H1 (cell line): ENCODE results near the gene PIK3R5. TPM values are rescaled to one million over a fixed set of nuclear protein-coding genes. Genes with fewer than 3 reads are reported as not detected.

Experiments used
- CTCF ChIA-PET: fragments of 300-600 bp; sonication (Branson Sonifier 250); formaldehyde crosslinking; loops from one replicate; lab custom pipeline; 2021; ENCODE audit not compliant: partially characterized antibody; lab: Charles Lee
- POLR2A ChIA-PET: fragments of 300-600 bp; sonication (Branson Sonifier 250); formaldehyde crosslinking; loops from one replicate; lab custom pipeline; 2021; ENCODE audit warnings: inconsistent platforms; ENCODE audit not compliant: partially characterized antibody; lab: Charles Lee
- DNase-seq, 2 experiments: peaks; one replicate each; pipeline versions ENCODE4 v3.0.0 to v3.0.0-alpha.2; 2010 to 2022; ENCODE audit warnings: low spot score in 2 of 2, low read depth in 1 of 2, mixed read lengths in 1 of 2
- FAIRE-seq: peaks from 2 replicates; lab custom pipeline; 2011; peaks lifted over from hg19 to GRCh38; lab: Jason Lieb, UNC
- H2AFZ ChIP-seq: 2 replicates; pipeline ENCODE4 v1.8.1; 2012; ENCODE audit warnings: low read length, inconsistent platforms
- H2AK5ac ChIP-seq: 2 replicates; pipeline ENCODE4 v1.6.1; 2013; ENCODE audit warnings: low read depth, low read length
- H2BK120ac ChIP-seq: replicated peaks from 2 replicates; pipeline ENCODE3; 2013; ENCODE audit warnings: low read depth, low read length, inconsistent platforms
- H2BK12ac ChIP-seq: 2 replicates; pipeline ENCODE4 v1.6.1; 2013; ENCODE audit warnings: low read depth, low read length
- H2BK15ac ChIP-seq: 2 replicates; pipeline ENCODE4 v1.6.1; 2013; ENCODE audit warnings: low read length
- H2BK20ac ChIP-seq: 2 replicates; pipeline ENCODE4 v1.6.1; 2013; ENCODE audit warnings: low read length
- H2BK5ac ChIP-seq: 2 replicates; pipeline ENCODE4 v1.6.1; 2013; ENCODE audit warnings: low read depth, low read length
- H3K14ac ChIP-seq: 2 replicates; pipeline ENCODE4 v1.6.1; 2013; ENCODE audit warnings: inconsistent platforms; ENCODE audit not compliant: insufficient read length
- H3K18ac ChIP-seq: 2 replicates; pipeline ENCODE4 v1.6.1; 2013; ENCODE audit warnings: low read length; ENCODE audit errors: extremely low read depth
- H3K23ac ChIP-seq: 2 replicates; pipeline ENCODE4 v1.6.1; 2013; ENCODE audit warnings: inconsistent platforms; ENCODE audit not compliant: insufficient read length
- H3K23me2 ChIP-seq: 2 replicates; pipeline ENCODE4 v1.6.1; 2013; ENCODE audit warnings: low read depth, low read length
- H3K27ac ChIP-seq: 2 replicates; pipeline ENCODE4 v1.6.1; 2011; ENCODE audit warnings: low read depth, low read length, inconsistent platforms
- H3K27me3 ChIP-seq, 4 experiments: replicated peaks in 1 of 4; 1 replicate in 1 of 4; 2 replicates in 3 of 4; pipeline versions ENCODE4 v1.6.1 to v1.8.1; 2011 to 2013; ENCODE audit warnings: low read length in 3 of 4, mild to moderate bottlenecking in 3 of 4, inconsistent platforms in 2 of 4, mixed read lengths in 2 of 4, moderate library complexity in 1 of 4; ENCODE audit not compliant: control insufficient read depth in 3 of 4, insufficient read depth in 3 of 4; ENCODE audit errors: extremely low read depth in 1 of 4
- H3K36me3 ChIP-seq, 4 experiments: 2 replicates each; pipeline versions ENCODE4 v1.6.1 to v1.8.1; 2011 to 2013; ENCODE audit warnings: mild to moderate bottlenecking in 4 of 4, low read length in 3 of 4, moderate library complexity in 2 of 4, control low read depth in 1 of 4, inconsistent platforms in 1 of 4; ENCODE audit not compliant: insufficient read depth in 4 of 4, control insufficient read depth in 2 of 4
- H3K4ac ChIP-seq: replicated peaks from 2 replicates; pipeline ENCODE3; 2013; ENCODE audit warnings: low read length, low read depth, mixed read lengths, inconsistent platforms; ENCODE audit not compliant: insufficient read length
- H3K4me1 ChIP-seq, 4 experiments: replicated peaks in 1 of 4; 1 replicate in 1 of 4; 2 replicates in 3 of 4; pipeline versions ENCODE4 v1.6.1 to v1.8.1; 2011 to 2013; ENCODE audit warnings: low read length in 3 of 4, inconsistent platforms in 2 of 4, mixed read lengths in 1 of 4; ENCODE audit not compliant: insufficient read depth in 4 of 4, control insufficient read depth in 3 of 4
- H3K4me2 ChIP-seq, 2 experiments: 2 replicates each; pipeline versions ENCODE4 v1.6.1 to v1.8.1; 2011 to 2013; ENCODE audit warnings: low read depth in 2 of 2, low read length in 2 of 2, control low read depth in 1 of 2, inconsistent platforms in 1 of 2, mild to moderate bottlenecking in 1 of 2; ENCODE audit not compliant: insufficient read depth in 1 of 2
- H3K4me3 ChIP-seq, 4 experiments: fragments of 200-600, 300-600 bp in 1 of 4; sonication (generic), shearing (Covaris generic), sonication (Bioruptor Twin) in 1 of 4; 2 replicates each; pipeline versions ENCODE4 v1.5.1 to v1.8.1; 2011 to 2016; ENCODE audit warnings: low read length in 4 of 4, low read depth in 3 of 4, control low read depth in 2 of 4, inconsistent platforms in 2 of 4, mild to moderate bottlenecking in 2 of 4, mixed read lengths in 1 of 4, moderate library complexity in 1 of 4; ENCODE audit not compliant: insufficient read depth in 2 of 4; ENCODE audit errors: extremely low read depth in 1 of 4
- H3K56ac ChIP-seq: replicated peaks from 2 replicates; pipeline ENCODE3; 2013; ENCODE audit warnings: low read depth, mild to moderate bottlenecking, mixed read lengths, low read length, inconsistent platforms; ENCODE audit not compliant: insufficient read length
- H3K79me1 ChIP-seq: 2 replicates; pipeline ENCODE4 v1.6.1; 2013; ENCODE audit warnings: low read depth, low read length, control low read depth
- H3K79me2 ChIP-seq, 2 experiments: 2 replicates each; pipeline versions ENCODE4 v1.6.1 to v1.8.1; 2012 to 2013; ENCODE audit warnings: low read length in 2 of 2, mild to moderate bottlenecking in 2 of 2, inconsistent platforms in 1 of 2; ENCODE audit not compliant: insufficient read depth in 2 of 2, control insufficient read depth in 1 of 2
- H3K9ac ChIP-seq, 4 experiments: replicated peaks in 1 of 4; 1 replicate in 1 of 4; 2 replicates in 3 of 4; pipeline versions ENCODE4 v1.6.1 to v1.8.1; 2011 to 2013; ENCODE audit warnings: low read depth in 3 of 4, low read length in 3 of 4, control low read depth in 2 of 4, mild to moderate bottlenecking in 2 of 4, moderate library complexity in 2 of 4, inconsistent platforms in 1 of 4; ENCODE audit errors: extremely low read depth in 1 of 4
- H3K9me3 ChIP-seq, 2 experiments: 2 replicates each; pipeline versions ENCODE4 v1.6.1 to v1.8.1; 2012 to 2013; ENCODE audit warnings: mild to moderate bottlenecking in 2 of 2, moderate library complexity in 2 of 2, control low read depth in 1 of 2, inconsistent platforms in 1 of 2, low read depth in 1 of 2, low read length in 1 of 2, mixed read lengths in 1 of 2; ENCODE audit not compliant: insufficient read depth in 2 of 2
- H4K20me1 ChIP-seq, 2 experiments: replicated peaks in 1 of 2; 2 replicates each; pipeline versions ENCODE3 to v1.8.1; 2011 to 2013; ENCODE audit warnings: inconsistent platforms in 2 of 2, low read length in 2 of 2, mild to moderate bottlenecking in 1 of 2; ENCODE audit not compliant: insufficient read depth in 2 of 2, control insufficient read depth in 1 of 2
- H4K5ac ChIP-seq: 2 replicates; pipeline ENCODE4 v1.6.1; 2013; ENCODE audit warnings: low read length, low read depth, mixed read lengths, inconsistent platforms; ENCODE audit not compliant: insufficient read length
- H4K8ac ChIP-seq: 2 replicates; pipeline ENCODE4 v1.8.0; 2013; ENCODE audit warnings: mild to moderate bottlenecking, moderate library complexity, low read length, inconsistent platforms; ENCODE audit not compliant: insufficient read depth; ENCODE audit errors: extremely low read depth
- H4K91ac ChIP-seq: replicated peaks from 2 replicates; pipeline ENCODE3; 2013; ENCODE audit warnings: low read length, mixed read lengths, inconsistent platforms; ENCODE audit not compliant: insufficient read length
- BCL11A ChIP-seq, 2 experiments: IDR thresholded peaks; one replicate each; pipeline ENCODE4 v1.6.1; 2011; ENCODE audit warnings: low read depth in 2 of 2, low read length in 2 of 2, mild to moderate bottlenecking in 2 of 2
- CHD2 ChIP-seq: IDR thresholded peaks from 2 replicates; pipeline ENCODE4 v1.6.1; 2012; ENCODE audit warnings: low read length, improper control_type of control experiment
- EP300 ChIP-seq, 2 experiments: IDR thresholded peaks; 1 replicate in 1 of 2; 2 replicates in 1 of 2; pipeline ENCODE4 v1.6.1; 2011 to 2012; ENCODE audit warnings: low read depth in 2 of 2, low read length in 2 of 2, mild to moderate bottlenecking in 2 of 2, borderline replicate concordance in 1 of 2, inconsistent platforms in 1 of 2, moderate library complexity in 1 of 2
- GTF2F1 ChIP-seq: IDR thresholded peaks from 2 replicates; pipeline ENCODE4 v1.6.1; 2012; ENCODE audit warnings: low read depth, low read length, improper control_type of control experiment, borderline replicate concordance
- HDAC6 ChIP-seq: IDR thresholded peaks from one replicate; pipeline ENCODE4 v1.7.1; 2012; ENCODE audit warnings: low read depth, mild to moderate bottlenecking, inconsistent platforms, low read length, moderate library complexity
- JUND ChIP-seq: IDR thresholded peaks from 2 replicates; pipeline ENCODE4 v1.6.1; 2011; ENCODE audit warnings: mild to moderate bottlenecking, improper control_type of control experiment, low read length
- NRF1 ChIP-seq: IDR thresholded peaks from 2 replicates; pipeline ENCODE4 v1.6.1; 2011; ENCODE audit warnings: mild to moderate bottlenecking, low read depth, low read length, improper control_type of control experiment
- RAD21 ChIP-seq, 2 experiments: IDR thresholded peaks in 1 of 2; conservative IDR thresholded peaks in 1 of 2; 2 replicates each; pipeline ENCODE4 v1.6.1; 2011; ENCODE audit warnings: low read depth in 2 of 2, low read length in 2 of 2, improper control_type of control experiment in 1 of 2, inconsistent platforms in 1 of 2, mild to moderate bottlenecking in 1 of 2, moderate library complexity in 1 of 2
- RFX5 ChIP-seq: IDR thresholded peaks from 2 replicates; pipeline ENCODE4 v1.6.1; 2011; ENCODE audit warnings: low read depth, low read length, improper control_type of control experiment, borderline replicate concordance
- SP2 ChIP-seq: IDR thresholded peaks from 2 replicates; pipeline ENCODE4 v1.6.1; 2012; ENCODE audit warnings: mild to moderate bottlenecking, low read length, inconsistent platforms
- SP4 ChIP-seq: IDR thresholded peaks from 2 replicates; pipeline ENCODE4 v1.6.1; 2012; ENCODE audit warnings: low read length, inconsistent platforms
- TCF12 ChIP-seq: IDR thresholded peaks from 2 replicates; pipeline ENCODE4 v1.6.1; 2011; ENCODE audit warnings: low read depth, mild to moderate bottlenecking, low read length
- WGBS, 2 experiments: shearing (Covaris generic) in 1 of 2; methylation state at CpG; one replicate each; pipeline versions ENCODE4 v1.1.6 to v1.1.7; 2013 to 2015; ENCODE audit warnings: low lambda C conversion rate in 2 of 2, mixed read lengths in 2 of 2, inconsistent platforms in 1 of 2, low coverage in 1 of 2, missing lambda C conversion rate in 1 of 2; ENCODE audit not compliant: insufficient replicate concordance in 2 of 2, insufficient coverage in 1 of 2, insufficient read length in 1 of 2; ENCODE audit errors: extremely low coverage in 1 of 2, missing lambda C conversion rate in 1 of 2; 5-methylcytosine and 5-hydroxymethylcytosine counted together
- polyA plus RNA-seq, 7 experiments: library from polyadenylated mRNA; depleted of rRNA in 3 of 7; stranded (reverse) in 5 of 7; unstranded in 2 of 7; fragments of >200 nt in 5 of 7; fragments of 200-250 nt in 2 of 7; gene quantifications; 1 replicate in 5 of 7; 2 replicates in 1 of 7; 4 replicates in 1 of 7; pipeline versions ENCODE4 v1.2.1 to v1.2.3, GENCODE V29; 2011 to 2013; ENCODE audit warnings: missing spikeins in 2 of 7, mixed read lengths in 2 of 7
- total RNA-seq: library from RNA; stranded (reverse); fragmentation: NEBNext Ultra II Directional; extraction: Animal tissue kit (Norgen Biotek cat#: 25700); gene quantifications from 2 replicates; pipeline ENCODE4 v1.2.1, GENCODE V29; 2021

PIK3R5 gene
- total and polyA plus RNA-seq, 2 of the 8 experiments (the other 6 are each of a cell fraction or from before 2014, with no cell fraction given) = 2.7 to 4.3 TPM

DNA sequence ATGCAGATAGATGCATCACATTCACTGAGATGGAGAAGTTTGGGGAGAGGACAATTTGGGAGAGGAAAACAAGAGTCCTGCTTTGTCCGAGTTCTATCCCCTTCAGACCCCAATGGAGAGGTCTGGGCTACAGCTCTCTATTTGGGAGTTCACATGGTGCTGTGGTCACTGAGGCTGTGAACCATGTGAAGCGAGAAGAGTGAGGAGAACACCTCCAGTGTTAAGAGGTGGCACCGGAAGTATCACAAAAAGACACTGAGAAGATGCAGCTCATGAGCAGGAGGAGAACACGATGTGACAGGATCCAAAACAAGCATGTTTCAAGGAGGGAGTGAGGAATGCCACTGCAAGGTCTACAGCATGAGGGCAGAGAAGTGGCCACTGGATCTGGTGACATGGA is 39.7 kb downstream of the PIK3R5 start:
- FAIRE-seq (no peak), DNase-seq (no peak)
- Histone ChIP-seq H3K27ac (no peak overlapping the region), H2BK5ac (no peak overlapping the region), H4K8ac (no peak overlapping the region), H3K9me3 (peaks cover 17 to 25% of the 10 kb centered on the region in 2 experiments), H3K23ac (no peak overlapping the region), H2BK15ac (no peak overlapping the region), H2AK5ac (no peak overlapping the region), H4K91ac (no peak overlapping the region), H3K9ac (no peak overlapping the region; a peak in 1 of 7 replicates), H3K4me2 (no peak overlapping the region), H3K4me1 (no peaks in the 10 kb centered on the region), H2BK12ac (no peak overlapping the region), H3K27me3 (no peaks in the 10 kb centered on the region), H3K18ac (no peak overlapping the region), H2BK120ac (no peak overlapping the region), H4K5ac (no peak overlapping the region), H3K14ac (no peak overlapping the region), H3K79me2 (no peaks in the 10 kb centered on the region), H4K20me1 (no peaks in the 10 kb centered on the region), H3K4me3 (no peak overlapping the region), H3K56ac (no peak overlapping the region), H3K4ac (no peak overlapping the region), H3K79me1 (no peaks in the 10 kb centered on the region), H3K36me3 (no peaks in the 10 kb centered on the region), H3K23me2 (peaks cover 2% of the 10 kb centered on the region; the same call in 1 of the 2 replicates), H2BK20ac (no peak overlapping the region), H2AFZ (no peak overlapping the region)
- CTCF ChIA-PET = interaction anchor here (0.9 kb wide), 1 partner anchor 30 kb away, joined by 3 read pairs; no protein-coding TSS in a partner anchor
- TF ChIP-seq RFX5 = no peak
- no peak for TF ChIP-seq JUND
- no peak for TF ChIP-seq TCF12
- no peak for TF ChIP-seq HDAC6
- TF ChIP-seq GTF2F1 = no peak
- no peak for TF ChIP-seq RAD21 (IDR thresholded peaks at IDR 0.05 in 1 of 2, conservative IDR thresholded peaks at IDR 0.05 in 1 of 2; ENCODE audit: low read depth in 2 of 2, low read length in 2 of 2)
- no peak for TF ChIP-seq SP2
- TF ChIP-seq NRF1 = no peak
- no peak for TF ChIP-seq SP4
- TF ChIP-seq CHD2 = no peak
- no peak for TF ChIP-seq EP300 (IDR thresholded peaks at IDR 0.05; ENCODE audit: borderline replicate concordance in 1 of 2, low read depth in 2 of 2, low read length in 2 of 2)
- TF ChIP-seq BCL11A (IDR thresholded peaks at IDR 0.05; ENCODE audit: low read depth in 2 of 2, low read length in 2 of 2) = no peak
- POLR2A ChIA-PET = no interaction called here
- WGBS, 2 experiments = 86% methylated on average over 4 of the region's 4 CpGs; no CpG with 5 or more reads in 1 of the 2 experiments
